HepG2 (cell line): ENCODE data around the gene HRH3. TPM values are rescaled to one million over a fixed set of nuclear protein-coding genes. Genes with fewer than 3 reads are reported as not detected.

Source experiments
- ATAC-seq: fragments of 200-7000 bp; cut with Tn5 transposase; 3 replicates; pipeline ENCODE4 v1.9.1; 2020; ENCODE audit warnings: mild to moderate bottlenecking, moderate library complexity
- BruUV-seq: library from RNA; stranded (reverse); fragments of 400-500 nt; replicated peaks from 2 replicates; lab custom pipeline; 2021; lab: Mats Ljungman, UMichigan
- CTCF ChIA-PET: fragments of 300-600 bp; formaldehyde crosslinking; extraction: SDS; loops from one replicate; lab custom pipeline; 2021; ENCODE audit warnings: low total read pairs, inconsistent platforms, low intra/inter-chr PET ratio; lab: Yijun Ruan, JAX
- POLR2A ChIA-PET: fragments of 350-600 bp; sonication (Branson Sonifier 250); formaldehyde crosslinking; loops from one replicate; lab custom pipeline; 2020; ENCODE audit warnings: antibody characterized with exemption, inconsistent platforms; lab: Yijun Ruan, JAX
- DNase-seq: peaks from one replicate; pipeline ENCODE4 v3.0.0-alpha.2; 2015; ENCODE audit warnings: low spot score
- FAIRE-seq: peaks from 3 replicates; lab custom pipeline; 2011; peaks lifted over from hg19 to GRCh38; lab: Jason Lieb, UNC
- H2AFZ ChIP-seq: one replicate; pipeline ENCODE4 v1.6.1; 2011; ENCODE audit warnings: low read length, inconsistent platforms
- H3K27ac ChIP-seq: fragments of 300-600 bp; 3 replicates; pipeline ENCODE4 v1.8.0; 2011; ENCODE audit warnings: mixed run types, mild to moderate bottlenecking, mixed read lengths, low read length, inconsistent platforms; ENCODE audit not compliant: insufficient read depth; ENCODE audit errors: extremely low read length
- H3K27me3 ChIP-seq, 2 experiments: fragments of 200-600 bp in 1 of 2; 2 replicates in 1 of 2; 3 replicates in 1 of 2; pipeline versions ENCODE4 v1.6.0 to v1.8.0; 2011; ENCODE audit warnings: low read length in 2 of 2, mild to moderate bottlenecking in 2 of 2, moderate library complexity in 2 of 2, inconsistent platforms in 1 of 2; ENCODE audit not compliant: insufficient read depth in 2 of 2, control insufficient read depth in 1 of 2
- H3K36me3 ChIP-seq, 2 experiments: fragments of 200-600 bp in 1 of 2; replicated peaks in 1 of 2; 2 replicates in 1 of 2; 3 replicates in 1 of 2; pipeline versions ENCODE4 v1.5.1 to v1.8.0; 2011; ENCODE audit warnings: low read length in 2 of 2, inconsistent platforms in 1 of 2; ENCODE audit not compliant: insufficient read depth in 2 of 2, control insufficient read depth in 1 of 2
- H3K4me1 ChIP-seq: 2 replicates; pipeline ENCODE4 v1.5.1; 2012; ENCODE audit warnings: low read length, inconsistent platforms; ENCODE audit not compliant: insufficient read depth
- H3K4me2 ChIP-seq: 2 replicates; pipeline ENCODE4 v1.6.0; 2011; ENCODE audit warnings: low read depth, low read length, inconsistent platforms
- H3K4me3 ChIP-seq, 3 experiments: fragments of 200-600 bp in 1 of 3; sonication (generic), shearing (Covaris generic) in 1 of 3; replicated peaks in 1 of 3; 2 replicates each; pipeline ENCODE4 v1.5.1; 2011 to 2016; ENCODE audit warnings: low read length in 3 of 3, inconsistent platforms in 2 of 3, low read depth in 2 of 3, mild to moderate bottlenecking in 2 of 3, control low read depth in 1 of 3, mixed read lengths in 1 of 3; ENCODE audit not compliant: insufficient read depth in 1 of 3
- H3K79me2 ChIP-seq: one replicate; pipeline ENCODE4 v1.6.1; 2011; ENCODE audit warnings: low read length, inconsistent platforms; ENCODE audit not compliant: insufficient read depth
- H3K9ac ChIP-seq: 2 replicates; pipeline ENCODE4 v1.6.0; 2011; ENCODE audit warnings: mild to moderate bottlenecking, low read depth, low read length, inconsistent platforms; ENCODE audit not compliant: insufficient read depth
- H3K9me3 ChIP-seq: 2 replicates; pipeline ENCODE4 v1.5.1; 2012; ENCODE audit warnings: mild to moderate bottlenecking, low read length
- H4K20me1 ChIP-seq: 2 replicates; pipeline ENCODE4 v1.6.0; 2011; ENCODE audit warnings: inconsistent platforms, mild to moderate bottlenecking, low read length, moderate library complexity; ENCODE audit not compliant: insufficient read depth
- ATM ChIP-seq: fragments of 450-650 bp; IDR thresholded peaks from 2 replicates; pipeline ENCODE4 v1.7.1; 2017; ENCODE audit warnings: mild to moderate bottlenecking, borderline replicate concordance
- NPAS2 ChIP-seq: sonication (generic); formaldehyde crosslinking; IDR thresholded peaks from 2 replicates; pipeline ENCODE4 v1.8.0; 2022; ENCODE audit warnings: mild to moderate bottlenecking, missing genetic modification reagents, borderline replicate concordance
- PRMT3 ChIP-seq: sonication (generic); formaldehyde crosslinking; IDR thresholded peaks from 2 replicates; pipeline ENCODE4 v1.8.1; 2022; ENCODE audit warnings: low read depth, mild to moderate bottlenecking, moderate library complexity, missing genetic modification reagents, borderline replicate concordance
- TOPORS ChIP-seq: sonication (generic); formaldehyde crosslinking; IDR thresholded peaks from 2 replicates; pipeline ENCODE4 v1.8.0; 2023; ENCODE audit warnings: mild to moderate bottlenecking, missing genetic modification reagents
- ZNF207 ChIP-seq: fragments of 450-650 bp; IDR thresholded peaks from 2 replicates; pipeline ENCODE4 v1.6.1; 2016; ENCODE audit warnings: antibody characterized with exemption, borderline replicate concordance
- ZNF550 ChIP-seq: sonication (generic); formaldehyde crosslinking; IDR thresholded peaks from 2 replicates; pipeline ENCODE4 v1.4.0; 2020; ENCODE audit warnings: mild to moderate bottlenecking, missing genetic modification reagents, borderline replicate concordance
- ZNF607 ChIP-seq: sonication (generic); formaldehyde crosslinking; IDR thresholded peaks from 2 replicates; pipeline ENCODE4 v1.5.1; 2020; ENCODE audit warnings: missing genetic modification reagents, mild to moderate bottlenecking, borderline replicate concordance
- ZSCAN20 ChIP-seq: sonication (generic); formaldehyde crosslinking; IDR thresholded peaks from 2 replicates; pipeline ENCODE4 v1.4.0; 2020; ENCODE audit warnings: missing genetic modification reagents, mild to moderate bottlenecking, borderline replicate concordance
- WGBS: methylation state at CpG from one replicate; pipeline ENCODE4 v1.1.6; 2017; ENCODE audit warnings: low lambda C conversion rate; 5-methylcytosine and 5-hydroxymethylcytosine counted together
- in situ Hi-C: cut with HindIII; loops from 2 replicates; pipeline ENCODE4 v1.10.0; 2017; ENCODE audit warnings: low pct_unique_long_range_greater_than_20kb; ENCODE audit not compliant: extremely low pct_ligation_motif_present
- intact Hi-C: fragments of 100-400 bp; cut with micrococcal nuclease; formaldehyde crosslinking; loops from one replicate; pipeline ENCODE4 v1.10.0; 2022; ENCODE audit not compliant: unreplicated experiment
- polyA plus RNA-seq, 8 experiments: library from polyadenylated mRNA; depleted of rRNA in 3 of 8; stranded (reverse) in 7 of 8; unstranded in 1 of 8; fragments of >200 nt; fragmentation: Illumina TruSeq in 4 of 8; extraction: Trizol in 4 of 8; gene quantifications; 2 replicates each; pipeline versions ENCODE4 v1.2.1 to v1.2.3, GENCODE V29; 2011 to 2016; ENCODE audit warnings: low read depth in 4 of 8, missing spikeins in 1 of 8, mixed read lengths in 1 of 8; ENCODE audit not compliant: insufficient read depth in 1 of 8
- total RNA-seq, 5 experiments: library from RNA; depleted of rRNA; stranded (reverse); fragments of >200 nt; fragmentation: Illumina TruSeq; extraction: Trizol; gene quantifications; 2 replicates each; pipeline ENCODE4 v1.2.3, GENCODE V29; 2016; ENCODE audit warnings: low read depth in 1 of 5
- TF ChIP-seq, protein P1 (sequence below): sonication (generic); formaldehyde crosslinking; IDR thresholded peaks from 2 replicates; pipeline ENCODE4 v1.4.0; 2020; ENCODE audit warnings: missing genetic modification reagents, low read depth, mild to moderate bottlenecking, borderline replicate concordance
- TF ChIP-seq, protein P2 (sequence below): sonication (generic); formaldehyde crosslinking; IDR thresholded peaks from 2 replicates; pipeline ENCODE4 v1.8.1; 2023; ENCODE audit warnings: mild to moderate bottlenecking, missing genetic modification reagents
- TF ChIP-seq, protein P3 (sequence below): sonication (generic); formaldehyde crosslinking; IDR thresholded peaks from 2 replicates; pipeline ENCODE4 v1.4.0; 2020; ENCODE audit warnings: low read depth, missing genetic modification reagents
- TF ChIP-seq, protein P4 (sequence below): sonication (generic); formaldehyde crosslinking; IDR thresholded peaks from 2 replicates; pipeline ENCODE4 v1.8.0; 2022; ENCODE audit warnings: mild to moderate bottlenecking, missing genetic modification reagents, borderline replicate concordance
- TF ChIP-seq, protein P5 (sequence below): sonication (generic); formaldehyde crosslinking; IDR thresholded peaks from 2 replicates; pipeline ENCODE4 v1.4.0; 2020; ENCODE audit warnings: missing genetic modification reagents

Gene HRH3
- total and polyA plus RNA-seq, 2 of the 13 experiments (the other 11 are each of a cell fraction or from before 2014, with no cell fraction given) = 0.18 TPM; not detected in 1

DNA sequence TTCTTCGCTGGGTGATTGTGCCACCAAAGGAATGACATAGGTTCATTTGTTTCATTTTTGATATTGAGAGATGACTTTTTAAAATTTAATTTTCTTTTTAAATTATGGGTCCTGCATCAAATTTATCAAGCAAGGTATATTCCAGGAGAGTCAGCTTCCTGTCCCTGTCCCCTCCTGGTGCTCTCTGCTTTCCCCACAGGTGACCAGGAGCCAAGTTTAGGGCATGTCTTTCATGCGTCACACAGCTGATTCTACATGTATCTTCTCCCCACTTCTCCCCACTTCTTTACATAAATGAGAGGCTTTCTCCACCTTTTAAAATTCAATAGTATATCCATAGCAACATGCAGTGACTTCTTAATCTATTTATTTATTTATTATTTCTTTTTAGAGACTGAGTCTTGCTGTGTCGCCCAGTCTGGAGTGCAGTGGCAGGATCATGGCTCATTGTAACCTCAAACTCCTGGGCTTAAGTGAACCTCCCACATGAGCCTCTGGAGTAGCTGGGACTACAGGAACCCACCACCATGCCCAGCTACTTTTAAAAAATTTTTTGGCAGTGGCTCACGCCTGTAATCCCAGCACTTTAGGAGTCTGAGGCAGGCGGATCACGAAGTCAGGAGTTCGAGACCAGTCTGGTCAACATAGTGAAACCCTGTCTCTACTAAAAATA lies 48.3 kb upstream of the HRH3 start:
- WGBS = 84% methylated on average over 7 of the region's 7 CpGs
- peaks cover 46 to 65% of the 10 kb centered on the region in 2 experiments for H3K36me3 ChIP-seq
- no peak overlapping the region for H3K27ac ChIP-seq
- ChIA-PET POLR2A (no interaction called here), CTCF (no interaction called here)
- ATAC-seq (no peak), DNase-seq (no peak), FAIRE-seq (no peak)
- peaks cover 14% of the 10 kb centered on the region; the same call in 1 of the 2 replicates for H4K20me1 ChIP-seq
- in situ Hi-C loops (no loop called here), intact Hi-C loops (no loop called here)
- no peak overlapping the region for H3K9ac ChIP-seq
- H3K4me2 ChIP-seq = no peak overlapping the region
- H3K9me3 ChIP-seq = no peaks in the 10 kb centered on the region
- no TSS peak for BruUV-seq
- H3K79me2 ChIP-seq = no peaks in the 10 kb centered on the region
- no peak overlapping the region for H3K4me3 ChIP-seq
- no peaks in the 10 kb centered on the region for H3K27me3 ChIP-seq
- H2AFZ ChIP-seq = no peak overlapping the region
- H3K4me1 ChIP-seq = 0 out of 2 replicates have a peak, but pooled peaks cover 7% of the 10 kb centered on the region
- TF ChIP-seq, protein P1, sequence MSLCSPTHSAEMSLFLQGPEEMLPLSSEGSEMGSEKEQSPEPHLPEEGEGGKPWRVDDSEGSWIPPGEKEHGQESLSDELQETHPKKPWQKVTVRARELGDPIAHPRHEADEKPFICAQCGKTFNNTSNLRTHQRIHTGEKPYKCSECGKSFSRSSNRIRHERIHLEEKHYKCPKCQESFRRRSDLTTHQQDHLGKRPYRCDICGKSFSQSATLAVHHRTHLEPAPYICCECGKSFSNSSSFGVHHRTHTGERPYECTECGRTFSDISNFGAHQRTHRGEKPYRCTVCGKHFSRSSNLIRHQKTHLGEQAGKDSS (CRISPR knock-in tag) = no peak
- TF ChIP-seq, protein P2, sequence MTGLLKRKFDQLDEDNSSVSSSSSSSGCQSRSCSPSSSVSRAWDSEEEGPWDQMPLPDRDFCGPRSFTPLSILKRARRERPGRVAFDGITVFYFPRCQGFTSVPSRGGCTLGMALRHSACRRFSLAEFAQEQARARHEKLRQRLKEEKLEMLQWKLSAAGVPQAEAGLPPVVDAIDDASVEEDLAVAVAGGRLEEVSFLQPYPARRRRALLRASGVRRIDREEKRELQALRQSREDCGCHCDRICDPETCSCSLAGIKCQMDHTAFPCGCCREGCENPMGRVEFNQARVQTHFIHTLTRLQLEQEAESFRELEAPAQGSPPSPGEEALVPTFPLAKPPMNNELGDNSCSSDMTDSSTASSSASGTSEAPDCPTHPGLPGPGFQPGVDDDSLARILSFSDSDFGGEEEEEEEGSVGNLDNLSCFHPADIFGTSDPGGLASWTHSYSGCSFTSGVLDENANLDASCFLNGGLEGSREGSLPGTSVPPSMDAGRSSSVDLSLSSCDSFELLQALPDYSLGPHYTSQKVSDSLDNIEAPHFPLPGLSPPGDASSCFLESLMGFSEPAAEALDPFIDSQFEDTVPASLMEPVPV = no peak
- TF ChIP-seq ATM (no peak), PRMT3 (CRISPR knock-in tag) (no peak), ZNF550 (CRISPR knock-in tag) (no peak), ZNF207 (no peak), ZNF607 (no peak), TOPORS (CRISPR knock-in tag) (no peak), NPAS2 (CRISPR knock-in tag) (no peak), ZSCAN20 (CRISPR knock-in tag) (no peak)
- TF ChIP-seq, protein P3, sequence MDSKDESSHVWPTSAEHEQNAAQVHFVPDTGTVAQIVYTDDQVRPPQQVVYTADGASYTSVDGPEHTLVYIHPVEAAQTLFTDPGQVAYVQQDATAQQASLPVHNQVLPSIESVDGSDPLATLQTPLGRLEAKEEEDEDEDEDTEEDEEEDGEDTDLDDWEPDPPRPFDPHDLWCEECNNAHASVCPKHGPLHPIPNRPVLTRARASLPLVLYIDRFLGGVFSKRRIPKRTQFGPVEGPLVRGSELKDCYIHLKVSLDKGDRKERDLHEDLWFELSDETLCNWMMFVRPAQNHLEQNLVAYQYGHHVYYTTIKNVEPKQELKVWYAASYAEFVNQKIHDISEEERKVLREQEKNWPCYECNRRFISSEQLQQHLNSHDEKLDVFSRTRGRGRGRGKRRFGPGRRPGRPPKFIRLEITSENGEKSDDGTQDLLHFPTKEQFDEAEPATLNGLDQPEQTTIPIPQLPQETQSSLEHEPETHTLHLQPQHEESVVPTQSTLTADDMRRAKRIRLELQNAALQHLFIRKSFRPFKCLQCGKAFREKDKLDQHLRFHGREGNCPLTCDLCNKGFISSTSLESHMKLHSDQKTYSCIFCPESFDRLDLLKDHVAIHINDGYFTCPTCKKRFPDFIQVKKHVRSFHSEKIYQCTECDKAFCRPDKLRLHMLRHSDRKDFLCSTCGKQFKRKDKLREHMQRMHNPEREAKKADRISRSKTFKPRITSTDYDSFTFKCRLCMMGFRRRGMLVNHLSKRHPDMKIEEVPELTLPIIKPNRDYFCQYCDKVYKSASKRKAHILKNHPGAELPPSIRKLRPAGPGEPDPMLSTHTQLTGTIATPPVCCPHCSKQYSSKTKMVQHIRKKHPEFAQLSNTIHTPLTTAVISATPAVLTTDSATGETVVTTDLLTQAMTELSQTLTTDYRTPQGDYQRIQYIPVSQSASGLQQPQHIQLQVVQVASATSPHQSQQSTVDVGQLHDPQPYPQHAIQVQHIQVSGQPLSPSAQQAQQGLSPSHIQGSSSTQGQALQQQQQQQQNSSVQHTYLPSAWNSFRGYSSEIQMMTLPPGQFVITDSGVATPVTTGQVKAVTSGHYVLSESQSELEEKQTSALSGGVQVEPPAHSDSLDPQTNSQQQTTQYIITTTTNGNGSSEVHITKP (CRISPR knock-in tag) = no peak
- TF ChIP-seq, protein P4, sequence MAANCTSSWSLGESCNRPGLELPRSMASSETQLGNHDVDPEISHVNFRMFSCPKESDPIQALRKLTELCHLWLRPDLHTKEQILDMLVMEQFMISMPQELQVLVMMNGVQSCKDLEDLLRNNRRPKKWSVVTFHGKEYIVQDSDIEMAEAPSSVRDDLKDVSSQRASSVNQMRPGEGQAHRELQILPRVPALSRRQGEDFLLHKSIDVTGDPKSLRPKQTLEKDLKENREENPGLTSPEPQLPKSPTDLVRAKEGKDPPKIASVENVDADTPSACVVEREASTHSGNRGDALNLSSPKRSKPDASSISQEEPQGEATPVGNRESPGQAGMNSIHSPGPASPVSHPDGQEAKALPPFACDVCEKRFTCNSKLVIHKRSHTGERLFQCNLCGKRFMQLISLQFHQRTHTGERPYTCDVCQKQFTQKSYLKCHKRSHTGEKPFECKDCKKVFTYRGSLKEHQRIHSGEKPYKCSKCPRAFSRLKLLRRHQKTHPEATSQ = no peak
- TF ChIP-seq, protein P5, sequence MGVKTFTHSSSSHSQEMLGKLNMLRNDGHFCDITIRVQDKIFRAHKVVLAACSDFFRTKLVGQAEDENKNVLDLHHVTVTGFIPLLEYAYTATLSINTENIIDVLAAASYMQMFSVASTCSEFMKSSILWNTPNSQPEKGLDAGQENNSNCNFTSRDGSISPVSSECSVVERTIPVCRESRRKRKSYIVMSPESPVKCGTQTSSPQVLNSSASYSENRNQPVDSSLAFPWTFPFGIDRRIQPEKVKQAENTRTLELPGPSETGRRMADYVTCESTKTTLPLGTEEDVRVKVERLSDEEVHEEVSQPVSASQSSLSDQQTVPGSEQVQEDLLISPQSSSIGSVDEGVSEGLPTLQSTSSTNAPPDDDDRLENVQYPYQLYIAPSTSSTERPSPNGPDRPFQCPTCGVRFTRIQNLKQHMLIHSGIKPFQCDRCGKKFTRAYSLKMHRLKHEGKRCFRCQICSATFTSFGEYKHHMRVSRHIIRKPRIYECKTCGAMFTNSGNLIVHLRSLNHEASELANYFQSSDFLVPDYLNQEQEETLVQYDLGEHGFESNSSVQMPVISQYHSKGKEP (CRISPR knock-in tag) = no peak
